Right lobe of liver (tissue), 4 donors: ENCODE results near the gene GLIS1.

Experiments used
- CTCF ChIP-seq, 4 donors: fragments of 200-600 bp in 3 of 4; fragments of 450-650 bp in 1 of 4; IDR thresholded peaks; one replicate each; pipeline versions ENCODE4 v1.5.1 to v1.8.0; 2016 to 2022; ENCODE audit warnings: antibody characterized with exemption in 4 of 4, mild to moderate bottlenecking in 2 of 4
- POLR2A ChIP-seq: fragments of 450-650 bp; IDR thresholded peaks from one replicate; pipeline ENCODE4 v1.6.1; 2017; ENCODE audit warnings: antibody characterized with exemption, mild to moderate bottlenecking
- donor health status: DM: no; HTN: no; CAD: no.
- donor health status: DM: no; HTN: no; CAD: no.
- donor health status: DM: no; HTN: yes; CAD: no.

- TF ChIP-seq POLR2A (no peak), CTCF (IDR thresholded peaks at IDR 0.05) (no peak)
These were observed 94.5 kb downstream of the GLIS1 start for GRCh38 chr1:53644496-53644895.
